Brain microvascular endothelial cell (primary cell): ENCODE results near the gene ZNF79.

Experiments used
- DNase-seq: peaks from one replicate; pipeline ENCODE4 v3.0.0-alpha.2; 2020
- H3K27ac ChIP-seq: fragments of 250-450 bp; sonication (Bioruptor Pico); 2 replicates; pipeline ENCODE4 v1.5.1; 2020; ENCODE audit warnings: mild to moderate bottlenecking, moderate library complexity
- H3K27me3 ChIP-seq: fragments of 250-450 bp; sonication (Bioruptor Pico); replicated peaks from 2 replicates; pipeline ENCODE4 v1.5.1; 2020; ENCODE audit warnings: mild to moderate bottlenecking
- H3K36me3 ChIP-seq: fragments of 250-450 bp; sonication (Bioruptor Pico); replicated peaks from 2 replicates; pipeline ENCODE4 v1.5.1; 2020; ENCODE audit warnings: mild to moderate bottlenecking
- H3K4me3 ChIP-seq: 2 replicates; pipeline ENCODE4 v1.5.1; 2011; ENCODE audit warnings: low read depth, mild to moderate bottlenecking, control low read depth, low read length, moderate library complexity
- in situ Hi-C: cut with HindIII; loops from 2 replicates; pipeline ENCODE4 v1.10.0; 2017; ENCODE audit warnings: low sequenced_read_pairs, low pct_ligation_motif_present
- TF ChIP-seq, protein P1 (sequence below): IDR thresholded peaks from 2 replicates; pipeline ENCODE4 v1.5.1; 2011; ENCODE audit warnings: low read depth, mild to moderate bottlenecking, moderate library complexity, low read length, control low read depth, inconsistent platforms; ENCODE audit errors: missing control alignments

ZNF79 gene

DNA sequence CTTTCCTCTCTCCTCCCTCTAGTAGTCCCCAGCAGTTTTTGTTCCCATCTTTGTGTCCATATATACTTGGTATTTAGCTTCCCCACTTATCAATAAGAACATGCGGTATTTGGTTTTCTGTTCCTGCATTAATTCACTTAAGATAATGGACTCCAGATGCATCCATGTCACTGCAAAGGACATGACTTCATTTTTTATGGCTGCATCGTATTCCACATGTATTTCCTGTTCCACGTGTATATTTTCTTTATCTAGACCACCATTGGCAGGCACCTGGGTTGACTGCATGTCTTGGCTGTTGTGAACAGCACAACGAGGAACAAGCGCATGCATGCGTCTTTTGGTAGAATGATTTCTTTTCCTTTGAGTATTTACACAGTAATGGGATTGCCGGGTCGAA, 6.2 kb downstream of the ZNF79 start:
- no peak overlapping the region for H3K4me3 ChIP-seq
- no peak for DNase-seq
- in situ Hi-C loops, result no loop called here
- H3K27ac ChIP-seq, result no peak overlapping the region
- peaks cover 34% of the 10 kb centered on the region for H3K36me3 ChIP-seq
- TF ChIP-seq, protein P1, sequence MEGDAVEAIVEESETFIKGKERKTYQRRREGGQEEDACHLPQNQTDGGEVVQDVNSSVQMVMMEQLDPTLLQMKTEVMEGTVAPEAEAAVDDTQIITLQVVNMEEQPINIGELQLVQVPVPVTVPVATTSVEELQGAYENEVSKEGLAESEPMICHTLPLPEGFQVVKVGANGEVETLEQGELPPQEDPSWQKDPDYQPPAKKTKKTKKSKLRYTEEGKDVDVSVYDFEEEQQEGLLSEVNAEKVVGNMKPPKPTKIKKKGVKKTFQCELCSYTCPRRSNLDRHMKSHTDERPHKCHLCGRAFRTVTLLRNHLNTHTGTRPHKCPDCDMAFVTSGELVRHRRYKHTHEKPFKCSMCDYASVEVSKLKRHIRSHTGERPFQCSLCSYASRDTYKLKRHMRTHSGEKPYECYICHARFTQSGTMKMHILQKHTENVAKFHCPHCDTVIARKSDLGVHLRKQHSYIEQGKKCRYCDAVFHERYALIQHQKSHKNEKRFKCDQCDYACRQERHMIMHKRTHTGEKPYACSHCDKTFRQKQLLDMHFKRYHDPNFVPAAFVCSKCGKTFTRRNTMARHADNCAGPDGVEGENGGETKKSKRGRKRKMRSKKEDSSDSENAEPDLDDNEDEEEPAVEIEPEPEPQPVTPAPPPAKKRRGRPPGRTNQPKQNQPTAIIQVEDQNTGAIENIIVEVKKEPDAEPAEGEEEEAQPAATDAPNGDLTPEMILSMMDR, result no peak
- no peaks in the 10 kb centered on the region for H3K27me3 ChIP-seq

DNA sequence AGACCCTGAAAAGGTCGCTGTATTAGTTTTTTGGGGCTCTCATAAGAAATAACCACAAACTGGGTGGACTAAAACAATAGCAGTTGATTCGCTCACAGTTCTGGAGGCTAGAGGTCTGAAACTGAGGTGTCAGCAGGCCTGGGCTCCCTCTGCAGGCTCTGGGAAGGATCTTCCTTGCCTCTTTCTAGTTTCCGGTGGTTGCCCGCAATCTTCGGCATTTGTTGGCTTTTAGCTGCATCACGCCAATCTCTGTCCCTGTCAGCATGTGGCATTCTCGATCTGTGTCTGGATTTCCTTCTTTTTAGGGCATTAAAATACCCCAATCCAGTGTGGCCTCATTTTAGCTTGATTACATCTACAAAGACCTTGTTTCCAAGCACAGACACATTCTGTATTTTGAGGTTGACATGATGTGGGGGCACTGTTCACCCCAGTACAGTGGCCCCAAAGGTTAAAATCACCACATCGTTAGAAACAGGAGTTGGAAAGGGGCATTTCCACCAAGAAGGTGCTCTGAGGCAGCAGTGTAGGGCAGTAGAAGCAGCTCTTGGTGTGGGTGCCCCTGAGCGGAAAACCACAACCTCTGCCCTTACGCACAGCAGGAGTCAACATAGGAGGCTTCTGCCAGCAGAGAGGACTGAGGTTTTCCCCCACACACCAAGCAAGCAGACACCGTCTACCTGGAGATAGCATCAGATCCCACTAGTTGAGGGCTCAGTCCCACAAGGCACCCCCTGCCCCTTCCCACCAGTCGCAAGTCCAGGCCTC, 13.5 kb downstream of the ZNF79 start:
- Histone ChIP-seq H3K27ac (no peak overlapping the region), H3K4me3 (no peak overlapping the region), H3K36me3 (peaks cover 76% of the 10 kb centered on the region), H3K27me3 (no peaks in the 10 kb centered on the region)
- in situ Hi-C loops, result no loop called here
- no peak for DNase-seq
- TF ChIP-seq, protein P1, result peak; percentile 37

DNA sequence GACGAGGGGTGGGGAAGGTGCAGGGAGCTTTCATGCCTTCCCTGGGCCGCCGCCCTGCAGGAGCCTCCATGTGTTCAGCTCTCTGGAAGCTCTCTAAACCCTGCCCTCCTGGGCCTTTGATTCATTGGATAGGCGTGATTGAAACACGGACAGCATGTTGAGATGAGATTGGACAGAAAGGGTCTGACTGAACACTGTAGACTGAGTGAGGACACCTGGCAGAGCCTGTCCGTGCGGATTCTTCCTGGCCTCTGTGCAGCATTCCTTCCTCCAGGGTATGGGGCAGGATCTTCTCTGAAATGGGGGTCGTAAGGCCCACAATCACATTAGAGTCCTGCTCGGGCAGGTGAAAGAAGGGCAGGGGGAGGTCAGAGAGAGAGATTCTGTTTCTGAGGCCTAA, 14.2 kb downstream of the ZNF79 start:
- in situ Hi-C loops, result no loop called here
- peaks cover 78% of the 10 kb centered on the region for H3K36me3 ChIP-seq
- no peak for DNase-seq
- H3K4me3 ChIP-seq, result no peak overlapping the region
- TF ChIP-seq, protein P1, result no peak
- H3K27me3 ChIP-seq, result no peaks in the 10 kb centered on the region
- no peak overlapping the region for H3K27ac ChIP-seq

DNA sequence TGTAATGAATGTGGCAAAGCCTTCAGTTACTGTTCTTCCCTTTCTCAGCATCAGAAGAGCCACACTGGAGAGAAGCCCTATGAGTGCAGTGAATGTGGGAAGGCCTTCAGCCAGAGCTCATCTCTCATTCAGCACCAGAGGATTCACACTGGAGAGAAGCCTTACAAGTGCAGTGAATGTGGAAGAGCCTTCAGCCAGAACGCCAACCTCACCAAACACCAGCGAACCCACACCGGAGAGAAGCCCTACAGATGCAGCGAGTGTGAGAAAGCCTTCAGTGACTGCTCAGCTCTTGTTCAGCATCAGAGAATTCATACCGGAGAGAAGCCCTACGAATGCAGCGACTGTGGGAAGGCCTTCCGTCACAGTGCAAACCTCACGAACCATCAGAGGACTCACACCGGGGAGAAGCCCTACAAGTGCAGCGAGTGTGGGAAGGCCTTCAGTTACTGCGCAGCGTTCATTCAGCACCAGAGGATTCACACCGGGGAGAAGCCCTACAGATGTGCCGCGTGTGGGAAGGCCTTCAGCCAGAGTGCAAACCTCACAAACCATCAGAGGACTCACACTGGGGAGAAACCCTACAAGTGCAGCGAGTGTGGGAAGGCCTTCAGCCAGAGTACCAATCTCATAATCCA, 20.2 kb downstream of the ZNF79 start:
- H3K4me3 ChIP-seq, result no peak overlapping the region
- in situ Hi-C loops, result no loop called here
- DNase-seq, result no peak

DNA sequence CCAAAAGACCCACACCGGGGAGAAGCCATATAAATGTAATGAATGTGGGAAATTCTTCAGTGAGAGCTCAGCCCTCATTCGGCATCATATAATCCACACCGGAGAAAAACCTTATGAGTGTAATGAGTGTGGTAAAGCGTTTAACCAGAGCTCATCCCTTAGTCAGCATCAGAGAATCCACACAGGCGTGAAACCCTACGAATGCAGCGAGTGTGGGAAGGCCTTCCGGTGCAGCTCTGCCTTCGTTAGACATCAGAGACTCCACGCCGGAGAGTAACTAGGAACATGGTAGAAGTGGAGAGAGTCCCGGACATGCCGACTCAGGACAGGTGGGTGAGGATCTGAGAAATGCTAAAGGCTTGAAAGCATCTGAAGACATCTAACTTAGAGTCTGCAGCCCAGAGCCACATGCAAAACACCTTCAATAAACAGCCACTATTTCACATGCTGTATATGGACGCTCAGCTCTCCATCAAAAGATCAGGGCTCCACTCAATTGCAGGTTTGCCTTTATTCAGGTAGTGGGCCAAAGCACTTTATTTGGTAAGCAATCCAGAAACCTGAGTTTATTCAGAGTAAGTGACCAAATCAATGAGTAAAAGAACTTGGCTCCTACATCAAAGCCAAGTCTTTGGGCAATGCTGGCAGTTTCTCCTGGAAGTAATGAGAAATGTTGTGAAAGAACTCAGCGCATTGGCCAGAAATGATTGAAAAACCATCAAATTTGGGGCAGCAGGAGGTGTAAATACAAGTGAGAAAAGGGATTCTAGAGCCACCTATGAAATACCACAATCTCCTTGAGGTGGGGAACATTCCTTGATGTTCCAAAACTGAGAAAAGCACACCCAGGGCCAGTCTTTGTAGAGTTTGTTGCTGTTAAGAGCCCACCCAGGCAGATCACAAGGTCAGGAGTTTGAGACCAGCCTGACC, 21.0 kb downstream of the ZNF79 start:
- TF ChIP-seq, protein P1, result no peak
- Histone ChIP-seq H3K27ac (no peak overlapping the region), H3K36me3 (peaks cover 89% of the 10 kb centered on the region), H3K4me3 (no peak overlapping the region), H3K27me3 (no peaks in the 10 kb centered on the region)
- no peak for DNase-seq
- in situ Hi-C loops, result no loop called here

More for the DNA sequence above, 20.2 kb downstream of the ZNF79 start:
- peaks cover 85% of the 10 kb centered on the region for H3K36me3 ChIP-seq
- H3K27me3 ChIP-seq, result no peaks in the 10 kb centered on the region
- TF ChIP-seq, protein P1, result no peak
- H3K27ac ChIP-seq, result no peak overlapping the region
